ENCODE data around the gene POU1F1.

The POU1F1 gene

GRCh38 chr3:87276484-87276883 lies at the start of gene POU1F1:
POU1F1 (minus strand) TSS chr3:87276584; CDS start chr3:87276462, 122 bp downstream.
- DNase-seq (ENCODE audit: low read depth) = no peak
- TF ChIP-seq CTCF (IDR thresholded peaks at IDR 0.05; ENCODE audit: control insufficient read depth, insufficient read depth, low read depth, low read length, missing control alignments) = no peak

GRCh38 chr3:87324609-87325008 lies 48.2 kb upstream of the POU1F1 start:
- no peak overlapping the region for H3K4me3 ChIP-seq (ENCODE audit: control insufficient read depth, low read depth, low read length)
- no peak for TF ChIP-seq CTCF (IDR thresholded peaks at IDR 0.05; ENCODE audit: control insufficient read depth, insufficient read depth, low read depth, low read length, missing control alignments)
- no peak for DNase-seq (ENCODE audit: low read depth)

More at GRCh38 chr3:87276484-87276883, at the start of gene POU1F1:
- no peak within 1 kb of the TSS for H3K4me3 ChIP-seq (ENCODE audit: control insufficient read depth, low read depth, low read length)

GRCh38 chr3:87320756-87321626 lies 44.6 kb upstream of the POU1F1 start:
- TF ChIP-seq CTCF (IDR thresholded peaks at IDR 0.05; ENCODE audit: control insufficient read depth, insufficient read depth, low read depth, low read length, missing control alignments) = no peak
- H3K4me3 ChIP-seq (ENCODE audit: control insufficient read depth, low read depth, low read length) = no peak overlapping the region
- no peak for DNase-seq (ENCODE audit: low read depth)

- DNase-seq (ENCODE audit: low read depth) = peak; percentile 8
- no peak for TF ChIP-seq CTCF (IDR thresholded peaks at IDR 0.05; ENCODE audit: control insufficient read depth, insufficient read depth, low read depth, low read length, missing control alignments)
- no peak overlapping the region for H3K4me3 ChIP-seq (ENCODE audit: control insufficient read depth, low read depth, low read length)
Observed at GRCh38 chr3:87318617-87319021, 42.2 kb upstream of the POU1F1 start.

- no peak overlapping the region for H3K4me3 ChIP-seq (ENCODE audit: control insufficient read depth, low read depth, low read length)
- no peak for DNase-seq (ENCODE audit: low read depth)
- TF ChIP-seq CTCF (IDR thresholded peaks at IDR 0.05; ENCODE audit: control insufficient read depth, insufficient read depth, low read depth, low read length, missing control alignments) = no peak
Observed at GRCh38 chr3:87317779-87318178, 41.4 kb upstream of the POU1F1 start.

GRCh38 chr3:87313641-87314040 lies 37.3 kb upstream of the POU1F1 start:
- no peak for TF ChIP-seq CTCF (IDR thresholded peaks at IDR 0.05; ENCODE audit: control insufficient read depth, insufficient read depth, low read depth, low read length, missing control alignments)
- no peak for DNase-seq (ENCODE audit: low read depth)
- H3K4me3 ChIP-seq (ENCODE audit: control insufficient read depth, low read depth, low read length) = no peak overlapping the region

Data from AG09309 (cell line).